Vagina (tissue), 2 donors: ENCODE measurements around the gene RBM19. TPM values are rescaled to one million over a fixed set of nuclear protein-coding genes. Genes with fewer than 3 reads are reported as not detected.

Source experiments
- DNase-seq, 2 donors: peaks; one replicate each; pipeline ENCODE4 v3.0.0-alpha.2; 2017; ENCODE audit errors: extremely low spot score in 2 of 2
- H3K27ac ChIP-seq: fragments of 200-600 bp; sonication (generic); one replicate; pipeline ENCODE4 v1.5.1; 2019
- H3K27me3 ChIP-seq: fragments of 200-600 bp; sonication (generic); one replicate; pipeline ENCODE4 v1.5.1; 2019
- H3K36me3 ChIP-seq, 2 donors: fragments of 200-600 bp; sonication (generic); one replicate each; pipeline ENCODE4 v1.5.1; 2017 to 2019
- H3K4me1 ChIP-seq: fragments of 200-600 bp; sonication (generic); one replicate; pipeline ENCODE4 v1.5.1; 2019
- H3K4me3 ChIP-seq, 2 donors: fragments of 200-600 bp; sonication (generic); 1 replicate in 1 of 2; 2 replicates in 1 of 2; pipeline ENCODE4 v1.5.1; 2016 to 2019
- H3K9me3 ChIP-seq: fragments of 200-600 bp; sonication (generic); one replicate; pipeline ENCODE4 v1.5.1; 2019
- POLR2A ChIP-seq, 2 donors: fragments of 450-650 bp; IDR thresholded peaks; one replicate each; pipeline ENCODE4 v1.6.1; 2017; ENCODE audit warnings: antibody characterized with exemption in 2 of 2, mild to moderate bottlenecking in 2 of 2, moderate library complexity in 2 of 2
- POLR2AphosphoS5 ChIP-seq, 2 donors: sonication (generic); formaldehyde crosslinking; IDR thresholded peaks; one replicate each; pipeline ENCODE4 v1.9.0; 2017; ENCODE audit warnings: antibody characterized with exemption in 2 of 2, mild to moderate bottlenecking in 2 of 2, low read depth in 1 of 2; ENCODE audit not compliant: insufficient read depth in 1 of 2
- intact Hi-C: fragments of 100-400 bp; cut with DNase I; formaldehyde crosslinking; loops from one replicate; pipeline ENCODE4 v1.15.1; 2023
- total RNA-seq: library from RNA; depleted of rRNA; stranded (reverse); fragments of >200 nt; gene quantifications from one replicate; pipeline ENCODE4 v1.2.3, GENCODE V29; 2016
- TF ChIP-seq, protein P1 (sequence below), 3 experiments: fragments of 450-650 bp in 2 of 3; fragments of 200-600 bp in 1 of 3; sonication (generic) in 1 of 3; IDR thresholded peaks; one replicate each; pipeline ENCODE4 v1.5.1; 2017 to 2019; ENCODE audit warnings: antibody characterized with exemption in 3 of 3, mild to moderate bottlenecking in 2 of 3, moderate library complexity in 2 of 3

Gene RBM19
- total RNA-seq, 1 donor from 2014 or later, result 25.5 TPM

DNA sequence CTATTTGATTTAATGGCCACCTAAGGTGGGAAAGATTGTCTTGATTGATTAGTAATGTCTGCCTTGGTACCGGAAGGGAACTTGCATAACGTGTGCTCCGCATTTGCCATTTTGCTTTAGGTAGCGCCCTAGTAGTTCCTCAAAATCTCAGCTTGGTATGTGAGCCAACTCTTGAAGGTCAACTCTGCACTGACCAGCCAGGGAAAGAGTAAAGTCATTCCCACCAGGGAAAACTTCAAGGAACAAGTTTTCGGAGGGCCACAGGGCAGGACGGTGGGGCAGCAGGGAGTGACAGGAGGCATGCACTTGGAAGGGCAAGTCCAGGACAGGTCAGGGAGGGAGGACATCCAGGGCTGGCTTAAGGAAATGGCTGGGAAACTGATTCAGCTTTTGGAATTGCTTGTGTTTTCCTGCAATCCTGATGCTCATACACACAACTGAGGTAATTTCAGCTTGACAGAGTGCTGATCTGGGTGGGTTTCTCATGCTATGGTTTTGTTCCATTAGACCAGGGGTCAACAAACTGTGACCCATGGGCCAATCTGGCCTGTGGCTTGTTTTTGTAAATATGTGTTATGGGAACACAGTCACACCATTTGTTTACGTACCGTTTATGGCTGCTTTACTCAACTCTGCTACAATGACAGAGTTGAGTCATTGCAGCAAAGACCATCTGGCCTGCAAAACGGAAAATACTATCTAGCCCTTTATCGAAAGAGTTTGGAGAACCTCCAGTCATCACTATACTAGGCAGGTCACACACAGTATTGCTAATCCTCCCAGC, 184.5 kb downstream of the RBM19 start:
- intact Hi-C loops, result no loop called here
- TF ChIP-seq POLR2A (IDR thresholded peaks at IDR 0.05), result no peak

DNA sequence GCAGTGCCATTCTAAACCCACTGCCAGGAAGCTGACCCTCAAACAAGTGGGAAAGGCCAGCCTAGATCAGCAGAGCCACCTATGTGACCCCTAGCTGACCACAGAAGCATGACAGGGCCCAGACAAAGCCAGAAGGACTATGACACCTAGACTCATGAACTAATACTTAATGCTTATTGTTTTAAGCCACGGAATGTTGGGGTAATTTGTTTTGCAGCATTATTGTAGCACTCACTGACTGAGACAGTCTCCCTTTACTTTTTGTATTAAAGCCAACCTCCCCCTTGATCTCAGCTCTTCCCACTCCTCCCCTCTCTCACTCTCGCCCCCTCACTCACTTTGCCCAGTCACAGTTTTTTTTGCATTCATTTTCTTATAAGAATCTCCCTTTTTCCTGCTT, 186.4 kb downstream of the RBM19 start:
- no peaks in the 10 kb centered on the region for H3K9me3 ChIP-seq
- no peak overlapping the region for H3K27ac ChIP-seq
- DNase-seq, result no peak
- no peak overlapping the region for H3K4me3 ChIP-seq
- no peak for TF ChIP-seq POLR2A (IDR thresholded peaks at IDR 0.05)
- no peaks in the 10 kb centered on the region for H3K27me3 ChIP-seq
- H3K36me3 ChIP-seq, result no peaks in the 10 kb centered on the region
- intact Hi-C loops, result no loop called here
- H3K4me1 ChIP-seq, result no peaks in the 10 kb centered on the region

More for the DNA sequence above, 184.5 kb downstream of the RBM19 start:
- no peaks in the 10 kb centered on the region for H3K36me3 ChIP-seq
- no peak for DNase-seq
- H3K4me1 ChIP-seq, result no peaks in the 10 kb centered on the region
- H3K9me3 ChIP-seq, result no peaks in the 10 kb centered on the region
- H3K27ac ChIP-seq, result no peak overlapping the region
- no peaks in the 10 kb centered on the region for H3K27me3 ChIP-seq
- no peak overlapping the region for H3K4me3 ChIP-seq

GRCh38 chr12:113778432-113779132, 187.5 kb downstream of the RBM19 start:
- no peaks in the 10 kb centered on the region for H3K9me3 ChIP-seq
- DNase-seq, result no peak
- no peak overlapping the region for H3K4me3 ChIP-seq
- TF ChIP-seq POLR2AphosphoS5 (IDR thresholded peaks at IDR 0.05; ENCODE audit: insufficient read depth in 1 of 2, low read depth in 1 of 2) (no peak), POLR2A (IDR thresholded peaks at IDR 0.05) (no peak)
- TF ChIP-seq, protein P1, sequence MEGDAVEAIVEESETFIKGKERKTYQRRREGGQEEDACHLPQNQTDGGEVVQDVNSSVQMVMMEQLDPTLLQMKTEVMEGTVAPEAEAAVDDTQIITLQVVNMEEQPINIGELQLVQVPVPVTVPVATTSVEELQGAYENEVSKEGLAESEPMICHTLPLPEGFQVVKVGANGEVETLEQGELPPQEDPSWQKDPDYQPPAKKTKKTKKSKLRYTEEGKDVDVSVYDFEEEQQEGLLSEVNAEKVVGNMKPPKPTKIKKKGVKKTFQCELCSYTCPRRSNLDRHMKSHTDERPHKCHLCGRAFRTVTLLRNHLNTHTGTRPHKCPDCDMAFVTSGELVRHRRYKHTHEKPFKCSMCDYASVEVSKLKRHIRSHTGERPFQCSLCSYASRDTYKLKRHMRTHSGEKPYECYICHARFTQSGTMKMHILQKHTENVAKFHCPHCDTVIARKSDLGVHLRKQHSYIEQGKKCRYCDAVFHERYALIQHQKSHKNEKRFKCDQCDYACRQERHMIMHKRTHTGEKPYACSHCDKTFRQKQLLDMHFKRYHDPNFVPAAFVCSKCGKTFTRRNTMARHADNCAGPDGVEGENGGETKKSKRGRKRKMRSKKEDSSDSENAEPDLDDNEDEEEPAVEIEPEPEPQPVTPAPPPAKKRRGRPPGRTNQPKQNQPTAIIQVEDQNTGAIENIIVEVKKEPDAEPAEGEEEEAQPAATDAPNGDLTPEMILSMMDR (IDR thresholded peaks at IDR 0.05), result no peak
- no peaks in the 10 kb centered on the region for H3K36me3 ChIP-seq
- H3K27me3 ChIP-seq, result no peaks in the 10 kb centered on the region
- no peak overlapping the region for H3K27ac ChIP-seq
- intact Hi-C loops, result no loop called here
- no peaks in the 10 kb centered on the region for H3K4me1 ChIP-seq

GRCh38 chr12:113777751-113778150, 188.4 kb downstream of the RBM19 start:
- H3K27me3 ChIP-seq, result no peaks in the 10 kb centered on the region
- intact Hi-C loops, result no loop called here
- no peak for DNase-seq
- H3K27ac ChIP-seq, result no peak overlapping the region
- no peaks in the 10 kb centered on the region for H3K4me1 ChIP-seq
- no peaks in the 10 kb centered on the region for H3K9me3 ChIP-seq
- no peak overlapping the region for H3K4me3 ChIP-seq
- TF ChIP-seq, protein P1 (IDR thresholded peaks at IDR 0.05), result no peak
- TF ChIP-seq POLR2A (IDR thresholded peaks at IDR 0.05), result no peak
- no peak for TF ChIP-seq POLR2AphosphoS5 (IDR thresholded peaks at IDR 0.05; ENCODE audit: insufficient read depth in 1 of 2, low read depth in 1 of 2)
- no peaks in the 10 kb centered on the region for H3K36me3 ChIP-seq

- Histone ChIP-seq H3K36me3 (no peaks in the 10 kb centered on the region), H3K9me3 (no peaks in the 10 kb centered on the region), H3K4me1 (no peaks in the 10 kb centered on the region), H3K4me3 (no peak overlapping the region), H3K27me3 (no peaks in the 10 kb centered on the region), H3K27ac (no peak overlapping the region)
- no peak for DNase-seq
- intact Hi-C loops, result no loop called here
- TF ChIP-seq POLR2AphosphoS5 (IDR thresholded peaks at IDR 0.05; ENCODE audit: insufficient read depth in 1 of 2, low read depth in 1 of 2) (no peak), POLR2A (IDR thresholded peaks at IDR 0.05) (no peak)
- TF ChIP-seq, protein P1 (IDR thresholded peaks at IDR 0.05), result no peak
Observed at GRCh38 chr12:113776536-113776935, 189.6 kb downstream of the RBM19 start.

DNA sequence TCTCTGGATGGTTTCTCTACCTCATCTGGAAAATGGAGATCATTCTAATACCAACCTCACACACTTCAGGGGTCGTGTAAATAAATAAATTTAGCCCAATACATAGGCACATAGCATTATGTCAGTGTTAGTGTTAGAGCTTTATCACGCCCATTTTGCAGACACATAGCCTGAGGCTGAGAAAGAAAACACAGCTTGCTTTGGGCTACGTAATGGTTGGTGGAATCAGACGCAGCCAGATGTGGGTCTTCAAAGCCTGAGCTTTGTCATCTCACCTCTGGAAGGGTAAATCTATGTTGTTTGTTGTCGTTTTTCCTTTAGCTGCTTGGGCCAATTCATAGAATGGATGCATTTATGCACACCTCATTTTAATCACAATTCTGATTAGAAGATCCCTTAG, 191.6 kb downstream of the RBM19 start:
- H3K27me3 ChIP-seq, result no peaks in the 10 kb centered on the region
- H3K4me1 ChIP-seq, result no peaks in the 10 kb centered on the region
- H3K27ac ChIP-seq, result no peak overlapping the region
- DNase-seq, result no peak
- TF ChIP-seq POLR2A (IDR thresholded peaks at IDR 0.05) (no peak), POLR2AphosphoS5 (IDR thresholded peaks at IDR 0.05; ENCODE audit: insufficient read depth in 1 of 2, low read depth in 1 of 2) (no peak)
- TF ChIP-seq, protein P1 (IDR thresholded peaks at IDR 0.05), result no peak
- H3K4me3 ChIP-seq, result no peak overlapping the region
- H3K36me3 ChIP-seq, result no peaks in the 10 kb centered on the region
- no peaks in the 10 kb centered on the region for H3K9me3 ChIP-seq
- intact Hi-C loops, result no loop called here
